Measurements from ENCODE around the gene KRT71. TPM values are rescaled to one million over a fixed set of nuclear protein-coding genes. Genes with fewer than 3 reads are reported as not detected.

The KRT71 gene
- total RNA-seq, 1 experiment from 2014 or later: not detected

DNA sequence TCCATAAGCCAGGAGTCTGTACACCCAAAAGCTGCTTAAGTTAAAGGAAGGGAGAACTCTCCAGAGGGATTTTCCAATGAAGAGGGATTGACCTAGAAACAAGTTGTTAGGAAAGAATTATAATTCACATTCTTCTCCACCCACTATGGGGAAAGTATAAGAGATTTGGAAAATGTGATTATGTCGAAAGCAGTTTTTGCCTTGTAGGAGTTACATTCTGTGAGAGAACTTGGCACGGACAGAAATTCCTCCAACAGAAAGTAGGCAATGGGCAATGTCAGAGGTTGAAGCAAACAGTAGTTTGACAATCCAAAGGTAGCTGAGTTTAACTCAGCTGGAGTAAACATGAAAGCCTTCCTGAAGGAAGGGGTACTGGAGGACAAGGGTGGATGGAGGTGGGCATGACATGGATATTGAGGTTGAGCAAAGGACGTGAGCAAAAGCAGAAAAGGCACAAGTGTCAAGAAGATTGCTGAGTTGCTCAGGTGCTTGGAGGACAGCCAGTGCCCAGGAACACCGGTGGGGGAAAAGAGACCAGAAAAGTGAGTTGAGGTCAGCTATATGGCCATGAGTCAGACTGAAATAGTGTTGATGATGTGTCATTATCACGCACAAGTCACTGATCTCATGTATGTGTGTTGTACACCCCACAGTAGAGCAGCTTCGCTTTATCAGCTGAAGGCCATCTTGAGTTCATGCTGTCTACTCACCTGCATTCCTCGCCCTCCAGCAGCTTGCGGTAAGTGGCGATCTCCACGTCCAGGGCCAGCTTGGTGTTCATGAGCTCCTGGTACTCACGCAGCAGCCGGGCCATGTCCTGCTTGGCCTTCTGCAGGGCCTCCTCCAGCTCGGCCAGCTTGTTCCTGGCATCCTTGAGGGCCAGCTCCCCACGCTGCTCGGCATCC lies 36.8 kb downstream of the KRT71 start (continued):
- no peak for TF ChIP-seq RAD21 (IDR thresholded peaks at IDR 0.05; ENCODE audit: low read depth)

GRCh38 chr12:52515319-52515646 lies 37.7 kb downstream of the KRT71 start:
- peaks cover 0 to 15% of the 10 kb centered on the region in 2 experiments; a peak in 2 of 4 replicates for H3K4me1 ChIP-seq (ENCODE audit: control insufficient read depth in 1 of 2, insufficient read depth in 2 of 2, low read length in 2 of 2)
- no TSS peak for BruUV-seq (replicated peaks)
- no peak overlapping the region for H3K27ac ChIP-seq (ENCODE audit: low read depth, low read length)
- no peak overlapping the region for H2AFZ ChIP-seq (ENCODE audit: low read depth, low read length, poor library complexity, severe bottlenecking)
- DNase-seq (ENCODE audit: low read depth, low spot score) (no peak), ATAC-seq (no peak)
- ChIA-PET POLR2A (no interaction called here), RAD21 (ENCODE audit: low non-redundant PET in 1 of 2, low total read pairs in 2 of 2, uncharacterized antibody in 2 of 2, unreplicated experiment in 2 of 2) (no interaction called here), CTCF (no interaction called here)
- H4K20me1 ChIP-seq (ENCODE audit: insufficient read depth): no peaks in the 10 kb centered on the region
- no peak overlapping the region for H3K4me2 ChIP-seq (ENCODE audit: low read length)
- no peaks in the 10 kb centered on the region for H3K79me2 ChIP-seq (ENCODE audit: insufficient read depth, low read length)
- no peaks in the 10 kb centered on the region for H3K9me2 ChIP-seq (ENCODE audit: insufficient read depth)
- TF ChIP-seq SIN3A (IDR thresholded peaks at IDR 0.05; ENCODE audit: low read depth) (no peak), ZFX (IDR thresholded peaks at IDR 0.05) (no peak), SP1 (IDR thresholded peaks at IDR 0.05; ENCODE audit: low read depth) (no peak), ELF1 (IDR thresholded peaks at IDR 0.05; ENCODE audit: borderline replicate concordance, low read depth) (no peak), EZH2 (IDR thresholded peaks at IDR 0.05) (no peak), ZNF274 (IDR thresholded peaks at IDR 0.05; ENCODE audit: low read depth, low read length) (no peak), JUND (IDR thresholded peaks at IDR 0.05) (no peak)
- TF ChIP-seq, protein P1, sequence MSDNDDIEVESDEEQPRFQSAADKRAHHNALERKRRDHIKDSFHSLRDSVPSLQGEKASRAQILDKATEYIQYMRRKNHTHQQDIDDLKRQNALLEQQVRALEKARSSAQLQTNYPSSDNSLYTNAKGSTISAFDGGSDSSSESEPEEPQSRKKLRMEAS (IDR thresholded peaks at IDR 0.05): no peak
- no peaks in the 10 kb centered on the region for H3K27me3 ChIP-seq (ENCODE audit: insufficient read depth, low read length)
- H3K9ac ChIP-seq (ENCODE audit: low read length): no peak overlapping the region
- no peak overlapping the region for H3K4me3 ChIP-seq (replicated peaks in 1 of 2; ENCODE audit: low read depth in 1 of 2, low read length in 2 of 2)
- no peaks in the 10 kb centered on the region for H3K9me3 ChIP-seq (ENCODE audit: control insufficient read depth in 1 of 2, insufficient read depth in 1 of 2, low read depth in 1 of 2, low read length in 2 of 2)
- intact Hi-C loops (cut with micrococcal nuclease): no loop called here
- H3K36me3 ChIP-seq (ENCODE audit: control insufficient read depth in 1 of 2, insufficient read depth in 2 of 2, low read length in 2 of 2): no peaks in the 10 kb centered on the region
